GM12872 (cell line): ENCODE data around the gene CAMK2G.

Experiments used
- CTCF ChIP-seq: IDR thresholded peaks from 3 replicates; pipeline ENCODE4 v1.5.1; 2011; ENCODE audit warnings: low read depth, mild to moderate bottlenecking, low read length, moderate library complexity; ENCODE audit not compliant: insufficient read depth

CAMK2G gene

GRCh38 chr10:73813333-73813732 is 61.0 kb downstream of the CAMK2G start:
- no peak for TF ChIP-seq CTCF

DNA sequence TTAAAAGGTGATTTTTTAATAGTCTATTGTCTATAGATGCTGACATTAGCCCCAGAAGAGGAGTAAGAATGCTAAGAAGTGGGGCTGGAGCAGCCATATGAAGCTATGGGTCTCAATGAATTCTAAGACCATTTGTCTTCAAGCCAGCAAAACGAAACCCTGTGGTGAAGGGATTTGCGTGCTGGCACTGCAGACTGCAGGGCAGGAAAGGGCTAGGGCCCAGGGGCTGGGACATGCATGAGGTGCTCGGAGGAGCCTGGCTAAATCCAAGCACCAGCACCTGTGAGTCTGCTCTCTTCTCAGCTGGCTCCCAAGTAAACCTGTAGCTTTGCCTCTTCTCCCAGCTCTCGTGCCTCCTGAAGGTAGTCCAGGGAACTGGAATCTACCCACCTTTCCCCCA is 61.7 kb downstream of the CAMK2G start:
- no peak for TF ChIP-seq CTCF

GRCh38 chr10:73810735-73811465 is 63.5 kb downstream of the CAMK2G start:
- TF ChIP-seq CTCF, result no peak

GRCh38 chr10:73810358-73810734 is 64.0 kb downstream of the CAMK2G start:
- no peak for TF ChIP-seq CTCF

- TF ChIP-seq CTCF, result no peak
Measured at GRCh38 chr10:73809061-73809818, 65.1 kb downstream of the CAMK2G start.

DNA sequence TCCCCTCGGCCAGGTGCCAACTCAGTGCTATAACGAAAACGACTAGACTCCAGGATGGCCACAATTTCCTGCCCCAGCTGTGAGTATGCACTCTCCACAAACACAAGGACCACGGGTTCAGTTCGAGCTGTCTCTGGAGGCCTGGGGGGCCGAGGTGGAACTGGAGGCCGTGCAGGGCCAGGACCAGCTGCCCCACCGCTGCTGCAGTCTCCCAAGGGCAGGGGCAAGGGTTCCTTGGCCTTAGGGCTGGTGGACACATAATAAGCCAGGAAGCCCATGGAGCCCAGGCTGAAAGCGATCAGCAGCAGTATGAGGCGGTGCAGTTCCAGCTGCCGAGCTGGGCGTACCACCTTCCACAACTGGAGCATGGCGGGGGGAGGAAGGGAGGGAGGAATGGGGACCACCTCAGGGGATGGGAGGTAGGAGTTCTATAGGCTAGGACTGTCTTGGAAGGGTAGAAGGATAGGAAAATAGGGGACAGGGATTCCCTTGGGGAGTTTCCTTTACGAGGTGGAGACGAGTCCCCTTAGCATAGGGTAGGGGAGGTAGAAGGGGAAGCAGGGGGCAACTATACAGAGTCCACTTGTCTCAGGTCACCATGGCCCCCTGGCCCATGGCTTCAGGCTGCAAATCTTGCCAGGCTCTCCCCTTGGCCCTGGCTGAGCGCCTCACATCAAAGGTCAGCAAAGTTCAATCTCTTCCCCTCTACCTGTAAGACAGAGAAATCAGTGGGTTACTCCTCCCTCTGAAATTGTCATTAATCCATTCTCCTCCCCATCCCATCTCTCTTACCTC is 66.1 kb downstream of the CAMK2G start:
- no peak for TF ChIP-seq CTCF

- TF ChIP-seq CTCF, result no peak
Measured at GRCh38 chr10:73807471-73807870, 66.9 kb downstream of the CAMK2G start.
